Fibroblast of villous mesenchyme (primary cell): Measurements from ENCODE around the gene APOLD1. TPM values are rescaled to one million over a fixed set of nuclear protein-coding genes. Genes with fewer than 3 reads are reported as not detected.
"Not testable (repeated sequence)": the region's sequence is repeated elsewhere in the genome, so short reads cannot be mapped to it uniquely, and the experiment has no call there.

Experiments
- DNase-seq: peaks from one replicate; pipeline ENCODE4 v3.0.0-alpha.2; 2010; ENCODE audit warnings: low read depth
- H3K4me3 ChIP-seq: 2 replicates; pipeline ENCODE4 v1.5.1; 2011; ENCODE audit warnings: low read depth, mild to moderate bottlenecking, low read length
- small RNA-seq: library from RNA; depleted of rRNA; stranded (forward); fragments of <200 nt; gene quantifications from one replicate; pipeline ENCODE3, GENCODE V24; 2012
- total RNA-seq: library from RNA; depleted of rRNA; stranded (reverse); fragments of >200 nt; gene quantifications from 2 replicates; pipeline ENCODE4 v1.2.3, GENCODE V29; 2012
- TF ChIP-seq, protein P1 (sequence below): IDR thresholded peaks from 2 replicates; pipeline ENCODE4 v1.5.1; 2012; ENCODE audit warnings: low read depth, mild to moderate bottlenecking, low read length; ENCODE audit not compliant: insufficient read depth

The APOLD1 gene
- total RNA-seq, 1 donor, result 14.7 TPM

DNA sequence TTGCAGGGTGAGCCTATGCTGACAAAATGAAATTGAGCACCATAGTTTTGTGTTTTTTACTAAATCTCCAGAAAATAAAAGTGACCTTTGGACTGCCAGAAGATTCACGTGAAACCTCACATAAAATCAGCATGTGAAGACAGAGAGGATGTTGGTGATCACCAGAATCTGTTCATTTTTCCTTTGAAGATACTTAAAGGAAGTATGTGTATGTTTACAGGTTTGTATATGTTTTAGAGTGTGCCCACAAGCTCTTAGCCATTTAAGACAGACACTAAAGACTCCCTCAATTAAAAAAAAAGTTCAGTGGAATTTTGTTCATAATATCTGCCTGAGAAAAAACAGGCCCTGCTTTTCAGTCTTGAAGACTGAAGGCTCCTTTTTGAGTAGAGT is 53.5 kb downstream of the APOLD1 start:
- TF ChIP-seq, protein P1, sequence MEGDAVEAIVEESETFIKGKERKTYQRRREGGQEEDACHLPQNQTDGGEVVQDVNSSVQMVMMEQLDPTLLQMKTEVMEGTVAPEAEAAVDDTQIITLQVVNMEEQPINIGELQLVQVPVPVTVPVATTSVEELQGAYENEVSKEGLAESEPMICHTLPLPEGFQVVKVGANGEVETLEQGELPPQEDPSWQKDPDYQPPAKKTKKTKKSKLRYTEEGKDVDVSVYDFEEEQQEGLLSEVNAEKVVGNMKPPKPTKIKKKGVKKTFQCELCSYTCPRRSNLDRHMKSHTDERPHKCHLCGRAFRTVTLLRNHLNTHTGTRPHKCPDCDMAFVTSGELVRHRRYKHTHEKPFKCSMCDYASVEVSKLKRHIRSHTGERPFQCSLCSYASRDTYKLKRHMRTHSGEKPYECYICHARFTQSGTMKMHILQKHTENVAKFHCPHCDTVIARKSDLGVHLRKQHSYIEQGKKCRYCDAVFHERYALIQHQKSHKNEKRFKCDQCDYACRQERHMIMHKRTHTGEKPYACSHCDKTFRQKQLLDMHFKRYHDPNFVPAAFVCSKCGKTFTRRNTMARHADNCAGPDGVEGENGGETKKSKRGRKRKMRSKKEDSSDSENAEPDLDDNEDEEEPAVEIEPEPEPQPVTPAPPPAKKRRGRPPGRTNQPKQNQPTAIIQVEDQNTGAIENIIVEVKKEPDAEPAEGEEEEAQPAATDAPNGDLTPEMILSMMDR, result no peak
- peak; percentile 36 for DNase-seq
- H3K4me3 ChIP-seq, result no peak overlapping the region

DNA sequence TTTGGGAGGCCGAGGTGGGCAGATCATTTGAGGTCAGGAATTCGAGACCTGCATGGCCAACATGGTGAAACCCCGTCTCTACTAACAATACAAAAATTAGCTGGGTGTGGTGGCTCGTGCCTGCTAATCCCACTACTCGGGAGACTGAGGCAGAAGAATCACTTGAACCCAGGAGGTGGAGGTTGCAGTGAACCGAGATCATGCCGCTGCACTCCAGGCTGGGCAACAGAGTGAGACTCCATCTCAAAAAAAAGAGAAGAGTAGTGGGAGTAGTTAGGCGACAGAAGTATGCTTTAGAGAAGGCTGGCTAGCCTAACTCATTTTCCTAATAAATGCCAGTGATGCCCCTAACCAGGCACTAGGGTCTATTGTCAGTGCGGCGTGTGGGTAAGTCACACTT is 54.0 kb downstream of the APOLD1 start:
- DNase-seq, H3K4me3 ChIP-seq: not testable (repeated sequence)

DNA sequence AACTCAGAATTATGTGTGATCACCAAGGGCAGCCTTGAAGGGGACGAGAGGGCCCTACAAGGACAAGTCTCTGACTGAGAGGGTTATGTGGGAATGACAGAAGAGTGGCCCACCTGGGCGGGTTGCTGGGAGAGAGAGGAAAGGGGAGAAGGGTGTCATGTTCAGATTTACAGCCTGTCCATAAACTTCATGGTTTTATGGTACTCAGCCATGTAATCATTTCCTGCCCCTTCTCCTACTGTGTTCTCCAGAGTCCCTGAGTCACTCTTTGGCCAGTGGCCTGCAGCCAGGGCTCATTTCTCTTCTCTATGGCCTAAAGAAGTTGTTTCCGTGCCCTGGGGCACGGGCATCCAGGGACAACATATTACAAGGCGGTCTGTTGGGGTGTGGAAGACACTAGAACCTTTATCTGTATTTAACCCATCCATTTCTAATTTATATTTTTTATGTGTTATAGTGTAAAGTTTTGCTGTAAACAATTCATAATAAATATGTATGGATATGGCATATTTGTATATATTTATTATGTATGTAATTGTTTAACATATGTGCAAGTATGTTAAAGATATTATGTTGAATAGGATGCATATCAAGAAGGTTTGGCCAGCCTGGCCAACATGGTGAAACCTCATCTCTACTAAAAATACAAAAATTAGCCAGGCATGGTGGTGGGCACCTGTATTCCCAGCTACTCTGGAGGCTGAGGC is 54.6 kb downstream of the APOLD1 start:
- TF ChIP-seq, protein P1, result no peak
- peak; percentile 81 for DNase-seq
- no peak overlapping the region for H3K4me3 ChIP-seq

DNA sequence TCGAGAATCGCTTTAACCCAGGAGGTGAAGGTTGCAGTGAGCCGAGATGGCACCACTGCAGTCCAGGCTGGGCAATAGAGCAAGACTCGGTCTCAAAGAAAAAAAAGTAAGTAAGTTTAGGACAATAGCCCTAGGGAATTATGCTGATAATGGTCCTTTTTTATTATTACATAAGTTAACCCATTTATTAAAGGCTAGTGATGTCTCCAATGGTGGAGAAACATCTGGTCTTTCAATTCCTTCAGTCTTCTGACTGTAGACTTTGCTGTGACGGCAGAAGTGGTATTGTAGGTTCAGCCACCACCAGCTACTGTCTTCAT is 55.1 kb downstream of the APOLD1 start:
- DNase-seq, result no peak
- H3K4me3 ChIP-seq, result no peak overlapping the region
- TF ChIP-seq, protein P1, result no peak

Small RNA genes lying within 50 kb of the gene (small RNA-seq; reads per million reads assigned to genes)
- not detected for gene AC007215.1
- gene MIR613, result not detected

Other genes starting within 250 kb of the APOLD1 start
- 8.1 and 12.1 TPM in 2 replicates for gene DUSP16, start 222.8 kb upstream of the APOLD1 start, total RNA-seq
- gene CREBL2, start 173.8 kb upstream of the APOLD1 start, total RNA-seq, result 25.1 and 33.2 TPM in 2 replicates
- gene GPR19, start 89.5 kb upstream of the APOLD1 start, total RNA-seq, result under 0.01 and 0.32 TPM in 2 replicates
- gene CDKN1B, start 68.3 kb upstream of the APOLD1 start, total RNA-seq, result 53.1 and 56.6 TPM in 2 replicates
- gene DDX47, start 27.7 kb downstream of the APOLD1 start, total RNA-seq, result 71.2 and 118 TPM in 2 replicates
- 25.8 and 127 TPM in 2 replicates for gene GPRC5A, start 105.9 kb downstream of the APOLD1 start, total RNA-seq
- gene GPRC5D, start 166.5 kb downstream of the APOLD1 start, total RNA-seq, result not detected in 2 replicates
- gene HEBP1, start 214.6 kb downstream of the APOLD1 start, total RNA-seq, result 12.2 and 19.9 TPM in 2 replicates